DOHH2 (cell line): ENCODE data around the gene TXNL1.
A peak's percentile ranks its signal among the peaks of the same experiment; 100 is the strongest.

Experiments used
- EZH2phosphoT487 ChIP-seq: fragments of 200-600 bp; sonication (generic); IDR thresholded peaks from 2 replicates; pipeline ENCODE4 v1.6.1; 2017; ENCODE audit warnings: borderline replicate concordance, mild to moderate bottlenecking, antibody characterized with exemption, low read length, moderate library complexity, mixed read lengths
- TF ChIP-seq, protein P1 (sequence below): fragments of 200-600 bp; sonication (generic); IDR thresholded peaks from one replicate; pipeline ENCODE4 v1.5.1; 2014; ENCODE audit warnings: antibody characterized with exemption, mild to moderate bottlenecking, low read depth, low read length; ENCODE audit not compliant: poor library complexity, severe bottlenecking

DNA sequence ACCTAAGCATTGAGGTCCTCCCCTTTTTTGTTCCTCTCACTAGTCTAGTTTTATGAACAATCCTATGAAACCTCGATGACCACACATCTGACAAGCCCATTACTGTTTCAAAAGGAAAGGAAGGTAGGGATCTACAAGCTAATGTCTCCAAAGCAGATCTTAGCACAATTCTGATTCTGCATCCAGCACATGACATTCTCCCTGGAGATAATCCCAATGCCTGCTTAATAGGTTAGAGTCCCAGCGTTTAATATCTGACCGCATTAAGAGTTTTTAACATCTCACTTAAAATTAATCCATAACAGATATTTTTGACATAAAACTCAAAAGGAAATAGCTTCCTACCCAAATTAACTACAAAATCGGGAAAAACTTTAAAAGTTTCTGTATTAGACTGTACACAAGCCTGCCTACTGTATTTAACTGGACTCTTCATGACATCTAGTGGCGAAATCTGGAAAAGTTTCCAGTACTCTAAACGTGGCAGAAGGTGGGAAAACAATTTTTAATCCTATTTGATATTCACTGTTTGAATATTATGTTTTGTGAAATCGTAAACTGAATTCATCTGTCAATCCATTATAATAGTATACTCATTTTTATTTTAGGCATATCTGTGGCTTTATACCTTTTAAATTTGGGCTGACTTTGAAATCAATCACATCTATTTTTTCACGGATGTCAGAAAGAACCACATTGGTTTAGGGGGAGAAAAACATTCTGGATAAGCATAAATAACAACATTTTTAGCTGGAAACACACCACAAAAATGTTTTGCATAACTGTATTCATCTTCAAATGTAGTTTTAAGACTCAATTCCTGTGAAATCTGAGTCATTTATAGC lies 62.4 kb downstream of the TXNL1 start:
- TF ChIP-seq, protein P1, sequence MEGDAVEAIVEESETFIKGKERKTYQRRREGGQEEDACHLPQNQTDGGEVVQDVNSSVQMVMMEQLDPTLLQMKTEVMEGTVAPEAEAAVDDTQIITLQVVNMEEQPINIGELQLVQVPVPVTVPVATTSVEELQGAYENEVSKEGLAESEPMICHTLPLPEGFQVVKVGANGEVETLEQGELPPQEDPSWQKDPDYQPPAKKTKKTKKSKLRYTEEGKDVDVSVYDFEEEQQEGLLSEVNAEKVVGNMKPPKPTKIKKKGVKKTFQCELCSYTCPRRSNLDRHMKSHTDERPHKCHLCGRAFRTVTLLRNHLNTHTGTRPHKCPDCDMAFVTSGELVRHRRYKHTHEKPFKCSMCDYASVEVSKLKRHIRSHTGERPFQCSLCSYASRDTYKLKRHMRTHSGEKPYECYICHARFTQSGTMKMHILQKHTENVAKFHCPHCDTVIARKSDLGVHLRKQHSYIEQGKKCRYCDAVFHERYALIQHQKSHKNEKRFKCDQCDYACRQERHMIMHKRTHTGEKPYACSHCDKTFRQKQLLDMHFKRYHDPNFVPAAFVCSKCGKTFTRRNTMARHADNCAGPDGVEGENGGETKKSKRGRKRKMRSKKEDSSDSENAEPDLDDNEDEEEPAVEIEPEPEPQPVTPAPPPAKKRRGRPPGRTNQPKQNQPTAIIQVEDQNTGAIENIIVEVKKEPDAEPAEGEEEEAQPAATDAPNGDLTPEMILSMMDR, result peak; percentile 64
- TF ChIP-seq EZH2phosphoT487, result no peak
